ENCODE data around the gene PRSS38.
"Not testable (repeated sequence)": the region's sequence is repeated elsewhere in the genome, so short reads cannot be mapped to it uniquely, and the experiment has no call there.

PRSS38 gene

GRCh38 chr1:227846265-227846858, 30.9 kb downstream of the PRSS38 start:
- no peak for DNase-seq

DNA sequence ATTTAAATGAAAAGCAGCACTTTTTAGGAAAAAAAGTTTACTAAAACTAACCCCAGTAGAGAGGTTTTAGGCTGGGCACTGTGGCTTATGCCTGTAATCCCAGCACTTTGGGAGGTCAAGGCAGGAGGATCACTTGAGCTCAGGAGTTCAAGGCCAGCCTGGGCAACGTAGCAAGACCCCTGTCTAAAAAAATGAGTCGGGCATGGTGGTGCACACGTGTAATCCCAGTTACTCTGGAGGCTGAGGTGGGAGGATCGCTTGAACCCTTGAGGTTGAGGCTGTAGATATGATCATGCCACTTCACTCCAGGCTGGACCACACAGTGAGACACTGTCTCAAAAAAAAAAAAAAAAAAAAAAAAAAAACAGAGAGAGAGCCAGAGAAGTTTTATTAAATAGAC, 31.6 kb downstream of the PRSS38 start:
- DNase-seq: not testable (repeated sequence)

DNA sequence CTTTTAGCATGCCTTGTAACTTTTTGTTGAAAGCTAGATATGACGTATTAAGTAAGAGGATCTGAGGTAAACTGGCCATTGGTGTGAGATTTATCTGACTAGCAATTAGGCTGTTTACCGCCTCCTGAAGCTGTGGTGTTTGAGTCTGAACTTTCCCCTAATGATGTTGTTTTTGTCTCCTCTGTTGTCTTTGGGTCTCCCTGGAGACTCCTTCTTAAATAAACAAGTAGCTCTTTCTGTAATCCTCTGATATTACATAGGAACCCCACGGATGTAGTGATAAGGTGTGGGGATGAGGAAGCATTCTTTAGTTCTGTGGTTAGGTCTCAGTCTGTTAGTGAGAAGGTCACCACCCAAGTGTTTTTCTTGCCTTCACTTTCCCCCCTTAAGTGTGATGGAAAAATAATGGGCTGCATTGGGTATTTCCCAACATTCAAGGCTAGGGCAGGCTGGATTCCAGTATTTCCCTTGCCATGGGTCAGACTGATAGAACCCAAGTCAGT, 33.0 kb downstream of the PRSS38 start:
- no peak for DNase-seq

DNA sequence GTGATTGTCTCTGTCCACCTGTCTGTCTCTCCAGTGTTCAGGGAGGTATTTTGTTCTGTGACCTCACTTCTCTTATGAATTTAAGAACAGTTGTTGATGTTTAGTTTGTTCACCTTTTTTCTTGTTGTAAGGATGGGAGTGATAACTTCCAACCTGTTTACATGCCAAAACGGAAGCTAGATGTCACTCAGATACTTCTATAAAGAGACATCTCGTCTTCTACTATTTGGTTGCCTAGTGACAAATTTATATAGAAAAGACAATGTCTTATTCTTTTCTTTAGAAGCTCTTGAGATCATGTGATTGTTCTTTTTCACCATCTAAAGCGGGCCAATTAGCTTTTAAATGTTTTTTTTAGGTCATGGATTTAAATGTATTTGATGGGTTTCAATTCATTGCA, 33.8 kb downstream of the PRSS38 start:
- DNase-seq: no peak

DNA sequence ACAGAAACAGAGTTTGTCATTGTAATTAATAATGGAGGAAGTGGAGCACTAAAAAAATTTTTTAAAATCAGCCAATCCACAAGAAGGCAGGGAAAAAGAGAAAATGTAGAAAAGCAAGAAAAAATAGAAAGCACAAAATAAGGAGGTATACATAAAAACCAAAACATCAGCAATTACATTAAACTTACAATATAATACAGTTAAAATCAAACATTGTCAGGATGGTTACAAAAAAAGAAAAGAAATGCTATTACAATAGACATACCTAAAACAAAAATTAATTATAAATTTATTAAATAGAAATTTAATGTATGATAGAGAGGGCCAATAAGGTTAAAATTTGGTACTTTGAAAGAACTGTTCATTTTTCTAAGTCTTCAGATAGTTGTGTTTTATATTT, 38.7 kb downstream of the PRSS38 start:
- DNase-seq: no peak

DNA sequence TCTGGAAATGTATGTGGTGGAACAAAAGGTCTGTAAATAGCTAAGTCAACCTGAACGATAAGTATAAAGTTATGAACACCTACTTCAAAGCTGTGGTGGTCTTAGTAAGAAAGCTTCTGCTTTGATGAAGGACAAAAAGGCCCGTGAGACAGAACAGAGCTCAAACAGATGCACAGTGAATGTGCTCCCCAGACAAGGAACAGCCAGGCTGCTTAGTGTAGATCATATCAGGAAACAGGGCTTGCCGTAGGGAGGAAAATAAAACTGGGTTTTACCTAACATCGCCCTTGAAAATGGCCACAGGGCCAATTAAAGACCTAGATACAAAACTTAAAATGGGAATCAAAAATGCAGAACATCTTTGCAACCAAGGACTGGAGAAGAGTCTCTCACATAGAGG, 40.2 kb downstream of the PRSS38 start:
- DNase-seq: no peak

DNA sequence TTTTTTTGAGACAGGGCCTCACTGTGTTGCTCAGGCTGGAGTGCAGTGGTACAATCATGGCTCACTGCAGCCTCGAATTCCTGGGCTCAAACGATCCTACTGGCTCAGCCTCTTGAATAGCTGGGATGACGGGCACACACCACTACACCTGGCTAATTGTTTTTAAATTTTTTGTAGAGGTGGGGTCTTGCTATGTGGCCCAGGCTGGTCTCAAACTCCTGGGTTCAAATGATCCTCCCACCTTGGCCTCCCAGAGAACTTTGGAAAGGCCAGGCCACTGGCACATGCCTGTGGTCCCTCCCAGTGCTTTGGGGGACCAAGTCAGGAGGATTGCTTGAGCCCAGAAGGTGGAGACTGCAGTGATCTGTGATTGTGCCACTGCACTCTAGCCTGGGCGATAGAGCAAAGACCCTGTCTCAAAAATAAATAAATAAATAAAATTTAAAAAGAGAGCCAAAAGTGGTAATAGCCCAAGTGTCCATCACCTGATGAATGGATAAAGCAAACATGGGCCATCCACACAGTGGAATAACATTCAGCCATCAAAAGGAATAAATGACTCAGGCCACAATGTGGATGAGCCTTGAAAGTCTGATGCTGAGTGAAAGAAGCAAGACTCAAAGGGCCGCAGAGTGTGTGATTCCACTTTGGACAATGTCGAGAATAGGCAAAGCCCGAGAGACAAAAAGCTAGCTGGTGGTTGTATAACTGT, 40.8 kb downstream of the PRSS38 start:
- no peak for DNase-seq

DNA sequence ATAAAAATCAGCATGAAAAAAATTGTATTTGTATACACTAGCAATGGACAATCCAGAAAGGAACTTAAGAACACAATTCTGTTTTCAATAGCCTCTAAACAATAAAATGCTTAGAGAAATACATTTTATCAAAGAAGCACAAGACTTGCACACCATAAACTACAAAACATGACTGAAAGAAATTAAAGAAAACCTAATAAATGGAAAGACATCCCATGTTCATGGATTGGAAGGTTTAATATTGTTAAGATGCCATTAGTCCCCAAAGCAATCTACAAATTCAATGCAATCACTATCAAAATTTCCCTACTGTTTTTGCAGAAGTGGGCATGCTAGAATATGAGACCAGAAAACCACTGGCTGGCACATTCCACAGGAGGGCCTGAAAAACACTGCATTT, 49.4 kb downstream of the PRSS38 start:
- DNase-seq: no peak

DNA sequence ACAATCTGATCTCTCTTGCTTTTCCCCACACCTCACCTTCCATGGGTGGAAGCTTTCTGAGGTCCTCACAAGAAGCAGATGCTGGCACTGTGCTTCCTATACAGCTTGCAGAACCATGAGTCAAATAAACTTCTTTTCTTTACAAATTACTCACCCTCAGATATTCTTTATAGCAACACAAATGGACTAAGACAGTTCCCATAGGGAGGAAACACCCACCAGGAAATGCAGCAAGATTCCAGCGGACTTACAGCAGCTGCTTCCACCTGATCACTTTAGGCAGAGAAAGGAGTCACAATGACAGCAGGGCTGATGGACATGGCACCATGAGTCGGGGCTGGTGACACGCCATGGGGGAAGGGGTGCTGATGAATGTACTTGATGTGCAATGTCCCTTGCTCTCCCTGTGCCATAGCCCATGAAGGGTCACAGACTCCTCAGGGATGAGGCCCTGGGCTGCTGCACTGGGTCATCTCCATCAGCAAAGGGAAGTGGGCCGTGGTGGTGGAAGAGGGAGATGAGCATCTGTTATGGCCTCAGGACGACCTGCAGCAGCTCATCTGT, 53.9 kb downstream of the PRSS38 start:
- DNase-seq: no peak

- no peak for DNase-seq
These were observed 54.4 kb downstream of the PRSS38 start for GRCh38 chr1:227869851-227870305.

DNA sequence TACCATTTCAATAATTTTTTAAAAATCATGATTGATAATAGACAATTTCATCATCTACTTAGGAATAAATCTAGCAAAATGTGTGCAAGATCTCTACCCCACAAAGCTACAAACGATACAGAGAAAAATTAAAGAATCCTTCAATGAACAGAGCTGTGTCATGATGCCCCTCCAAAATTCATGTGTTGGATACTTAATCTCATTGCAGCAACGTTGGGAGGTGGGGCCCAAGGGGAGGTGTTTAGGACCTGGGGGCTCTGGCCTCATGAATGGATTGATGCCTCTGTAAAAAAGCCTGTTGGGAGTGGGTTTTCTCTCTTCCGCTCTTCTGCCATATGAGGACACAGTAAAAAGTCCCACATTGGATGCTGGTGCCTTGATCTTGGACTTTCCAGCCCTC, 54.9 kb downstream of the PRSS38 start:
- DNase-seq: no peak

GRCh38 chr1:227871892-227872291, 56.4 kb downstream of the PRSS38 start:
- not testable (repeated sequence) for DNase-seq

DNA sequence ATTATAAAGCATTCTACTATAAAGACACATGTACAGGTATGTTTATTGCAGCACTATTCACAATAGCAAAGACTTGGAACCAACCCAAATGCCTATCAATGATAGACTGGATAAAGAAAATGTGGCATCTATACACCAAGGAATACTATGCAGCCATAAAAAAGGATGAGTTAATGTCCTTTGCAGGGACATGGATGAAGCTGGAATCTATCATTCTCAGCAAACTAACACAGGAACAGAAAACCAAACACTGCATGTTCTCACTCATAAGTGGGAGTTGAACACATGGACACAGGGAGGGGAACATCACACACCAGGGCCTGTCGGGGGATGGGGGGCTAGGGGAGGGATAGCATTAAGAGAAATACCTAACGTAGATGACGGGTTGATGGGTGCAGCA, 62.3 kb downstream of the PRSS38 start:
- not testable (repeated sequence) for DNase-seq

DNA sequence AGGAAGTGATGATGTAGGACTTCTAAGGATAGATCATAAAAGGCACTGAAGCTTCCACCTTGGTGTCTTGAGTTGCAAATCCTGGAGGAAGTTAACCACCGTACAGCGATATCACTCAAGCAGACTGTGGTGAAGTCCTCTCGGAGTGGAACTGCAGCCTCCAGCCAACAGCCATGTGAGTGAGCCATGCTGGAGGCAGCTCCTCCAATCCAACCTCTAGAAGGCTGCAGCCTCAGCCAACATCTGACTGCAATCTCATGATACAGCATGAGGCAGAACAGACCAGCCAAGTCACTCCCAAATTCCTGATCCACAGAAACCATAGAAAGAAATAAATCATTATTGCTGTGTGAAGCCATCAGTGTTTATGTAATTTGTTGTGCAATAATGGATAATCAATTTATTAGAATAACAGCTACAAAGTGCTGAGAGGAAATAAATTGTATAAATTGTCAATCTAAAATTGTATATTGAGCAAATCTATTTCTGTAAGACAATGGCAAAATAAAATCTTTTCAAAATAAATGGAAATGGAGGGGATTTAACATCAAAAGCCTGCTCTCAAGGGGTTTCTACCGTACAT, 65.0 kb downstream of the PRSS38 start:
- DNase-seq: no peak

- DNase-seq: no peak
These were observed 67.6 kb downstream of the PRSS38 start for GRCh38 chr1:227883073-227883520.

DNA sequence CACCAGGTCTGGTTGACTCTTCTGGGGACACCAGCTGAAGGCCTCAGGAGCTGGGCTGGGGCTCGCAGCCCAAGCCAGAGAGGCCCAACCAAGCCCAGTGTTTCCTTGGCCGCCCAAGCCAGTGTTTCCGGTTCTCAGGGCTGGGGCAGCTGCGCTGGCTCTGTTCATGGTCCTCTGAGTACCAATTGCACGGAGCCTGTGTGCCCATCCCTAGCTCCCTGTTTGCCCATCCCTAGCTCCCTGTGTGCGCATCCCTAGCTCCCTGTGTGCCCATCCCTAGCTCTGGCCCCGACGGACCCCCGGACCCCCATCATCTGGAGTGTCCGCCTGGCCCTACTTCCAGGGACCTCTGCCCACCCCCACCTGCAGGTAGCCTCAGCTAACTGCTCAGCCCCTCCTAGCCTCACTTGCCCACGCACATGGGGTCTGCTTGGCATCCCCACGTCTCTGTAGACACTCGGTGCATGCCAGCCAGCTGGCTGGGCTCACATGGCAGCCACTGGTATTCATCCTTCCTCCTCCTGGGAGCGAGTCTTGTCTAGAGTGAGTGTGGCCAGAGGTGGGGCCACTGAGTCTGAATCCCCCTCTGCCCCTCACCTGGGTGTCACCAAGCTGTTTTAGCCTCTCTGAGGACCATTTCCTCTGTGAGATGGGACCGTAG, 68.3 kb downstream of the PRSS38 start:
- no peak for DNase-seq

GRCh38 chr1:227884370-227885134, 69.1 kb downstream of the PRSS38 start:
- DNase-seq: no peak

DNA sequence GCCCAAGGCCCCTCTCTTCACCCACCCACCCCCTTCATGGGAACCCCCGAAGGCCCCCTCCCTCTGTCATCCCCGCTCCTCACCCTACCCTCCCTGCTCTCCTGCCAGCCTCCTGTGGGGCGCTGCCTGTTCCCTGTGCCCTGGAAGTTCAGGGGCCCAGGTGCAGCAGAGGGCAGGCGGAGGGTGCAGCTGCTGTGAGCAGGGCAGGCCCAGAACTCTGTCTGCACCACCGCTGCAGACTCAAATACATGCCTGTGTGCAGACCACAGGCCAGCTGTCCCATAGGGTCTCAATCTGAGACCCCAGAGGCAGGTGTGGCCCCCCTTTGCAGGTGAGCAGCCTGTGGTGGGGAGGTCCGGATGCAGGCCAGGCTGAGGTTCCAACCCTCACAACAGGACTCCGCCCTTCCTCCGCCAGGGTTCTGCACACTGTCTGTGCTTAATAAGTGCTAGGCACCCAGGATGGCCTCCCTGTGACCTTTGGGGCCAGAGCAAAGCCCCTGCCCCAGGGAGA, 69.7 kb downstream of the PRSS38 start:
- DNase-seq: no peak

- no peak for DNase-seq
These were observed 70.4 kb downstream of the PRSS38 start for GRCh38 chr1:227885648-227886502.

- DNase-seq: peak; percentile 53
These were observed 71.1 kb downstream of the PRSS38 start for GRCh38 chr1:227886503-227886961.
